Measurements from ENCODE around the gene LMNTD1.

LMNTD1 gene

GRCh38 chr12:25570418-25570817, 17.3 kb upstream of the LMNTD1 start:
- Histone ChIP-seq H2BK5ac (ENCODE audit: low read depth, low read length, poor library complexity) (no peak overlapping the region), H3K9ac (ENCODE audit: low read length) (no peak overlapping the region), H3K9me3 (ENCODE audit: insufficient read depth, low read depth, low read length) (peaks cover 2% of the 10 kb centered on the region), H3K79me2 (ENCODE audit: control insufficient read depth, insufficient read depth, low read length, poor library complexity) (no peaks in the 10 kb centered on the region), H4K8ac (ENCODE audit: low read depth, low read length) (no peak overlapping the region), H4K12ac (ENCODE audit: low read depth, low read length) (no peak overlapping the region), H3K4ac (ENCODE audit: low read depth, low read length) (no peak overlapping the region), H2AK5ac (ENCODE audit: low read length) (no peak overlapping the region), H2BK12ac (ENCODE audit: low read length) (no peak overlapping the region), H3K23ac (ENCODE audit: low read length) (no peak overlapping the region), H3K4me2 (ENCODE audit: low read length) (no peak overlapping the region), H3K4me3 (ENCODE audit: low read depth, low read length) (no peak overlapping the region), H3K36me3 (ENCODE audit: control insufficient read depth in 1 of 2, insufficient read depth in 2 of 2, low read length in 2 of 2) (no peaks in the 10 kb centered on the region), H3K27me3 (ENCODE audit: insufficient read depth, low read length) (no peaks in the 10 kb centered on the region), H3K4me1 (ENCODE audit: control insufficient read depth in 1 of 2, insufficient read depth in 2 of 2, low read length in 2 of 2) (peaks cover 0 to 2% of the 10 kb centered on the region in 2 experiments), H3K79me1 (ENCODE audit: low read length) (no peaks in the 10 kb centered on the region), H3K27ac (ENCODE audit: low read depth, low read length) (no peak overlapping the region), H4K91ac (ENCODE audit: low read depth, low read length) (no peak overlapping the region), H2AFZ (ENCODE audit: insufficient read depth, low read length, poor library complexity) (no peak overlapping the region), H2BK120ac (ENCODE audit: insufficient read depth, low read length, poor library complexity) (no peak overlapping the region), H3K18ac (ENCODE audit: low read length) (no peak overlapping the region), H3K14ac (ENCODE audit: low read length) (no peak overlapping the region)
- no peak for DNase-seq
- WGBS (ENCODE audit: extremely low coverage, insufficient coverage, insufficient read length): no CpG with 5 or more reads among the region's 1 CpG

GRCh38 chr12:25566202-25566949, 13.3 kb upstream of the LMNTD1 start:
- Histone ChIP-seq H2BK120ac (ENCODE audit: insufficient read depth, low read length, poor library complexity) (no peak overlapping the region), H4K91ac (ENCODE audit: low read depth, low read length) (no peak overlapping the region), H3K23ac (ENCODE audit: low read length) (no peak overlapping the region), H3K9me3 (ENCODE audit: insufficient read depth, low read depth, low read length) (peaks cover 2% of the 10 kb centered on the region), H2AK5ac (ENCODE audit: low read length) (no peak overlapping the region), H3K27me3 (ENCODE audit: insufficient read depth, low read length) (no peaks in the 10 kb centered on the region), H3K4ac (ENCODE audit: low read depth, low read length) (no peak overlapping the region), H3K14ac (ENCODE audit: low read length) (no peak overlapping the region), H2BK5ac (ENCODE audit: low read depth, low read length, poor library complexity) (no peak overlapping the region), H3K27ac (ENCODE audit: low read depth, low read length) (no peak overlapping the region), H3K9ac (ENCODE audit: low read length) (no peak overlapping the region), H3K79me2 (ENCODE audit: control insufficient read depth, insufficient read depth, low read length, poor library complexity) (no peaks in the 10 kb centered on the region), H2BK12ac (ENCODE audit: low read length) (no peak overlapping the region), H3K36me3 (ENCODE audit: control insufficient read depth in 1 of 2, insufficient read depth in 2 of 2, low read length in 2 of 2) (no peaks in the 10 kb centered on the region), H2AFZ (ENCODE audit: insufficient read depth, low read length, poor library complexity) (no peak overlapping the region), H3K79me1 (ENCODE audit: low read length) (no peaks in the 10 kb centered on the region), H3K4me3 (ENCODE audit: low read depth, low read length) (no peak overlapping the region), H3K4me2 (ENCODE audit: low read length) (no peak overlapping the region), H4K12ac (ENCODE audit: low read depth, low read length) (no peak overlapping the region), H4K8ac (ENCODE audit: low read depth, low read length) (no peak overlapping the region), H3K4me1 (ENCODE audit: control insufficient read depth in 1 of 2, insufficient read depth in 2 of 2, low read length in 2 of 2) (peaks cover 0 to 2% of the 10 kb centered on the region in 2 experiments), H3K18ac (ENCODE audit: low read length) (no peak overlapping the region)
- no peak for DNase-seq
- WGBS (ENCODE audit: extremely low coverage, insufficient coverage, insufficient read length): no CpG with 5 or more reads among the region's 8 CpGs

GRCh38 chr12:25558586-25558985, 5.5 kb upstream of the LMNTD1 start:
- Histone ChIP-seq H4K91ac (ENCODE audit: low read depth, low read length) (no peak overlapping the region), H3K9me3 (ENCODE audit: insufficient read depth, low read depth, low read length) (no peaks in the 10 kb centered on the region), H3K4me2 (ENCODE audit: low read length) (no peak overlapping the region), H3K4ac (ENCODE audit: low read depth, low read length) (no peak overlapping the region), H2AFZ (ENCODE audit: insufficient read depth, low read length, poor library complexity) (no peak overlapping the region), H2BK120ac (ENCODE audit: insufficient read depth, low read length, poor library complexity) (no peak overlapping the region), H2BK12ac (ENCODE audit: low read length) (no peak overlapping the region), H3K4me3 (ENCODE audit: low read depth, low read length) (no peak overlapping the region), H3K79me1 (ENCODE audit: low read length) (no peaks in the 10 kb centered on the region), H3K27me3 (ENCODE audit: insufficient read depth, low read length) (no peaks in the 10 kb centered on the region), H3K27ac (ENCODE audit: low read depth, low read length) (no peak overlapping the region), H2AK5ac (ENCODE audit: low read length) (no peak overlapping the region), H3K36me3 (ENCODE audit: control insufficient read depth in 1 of 2, insufficient read depth in 2 of 2, low read length in 2 of 2) (no peaks in the 10 kb centered on the region), H2BK5ac (ENCODE audit: low read depth, low read length, poor library complexity) (no peak overlapping the region), H3K14ac (ENCODE audit: low read length) (no peak overlapping the region), H3K4me1 (ENCODE audit: control insufficient read depth in 1 of 2, insufficient read depth in 2 of 2, low read length in 2 of 2) (no peaks in the 10 kb centered on the region), H3K18ac (ENCODE audit: low read length) (no peak overlapping the region), H3K9ac (ENCODE audit: low read length) (no peak overlapping the region), H4K8ac (ENCODE audit: low read depth, low read length) (no peak overlapping the region), H4K12ac (ENCODE audit: low read depth, low read length) (no peak overlapping the region), H3K79me2 (ENCODE audit: control insufficient read depth, insufficient read depth, low read length, poor library complexity) (no peaks in the 10 kb centered on the region), H3K23ac (ENCODE audit: low read length) (no peak overlapping the region)
- no peak for DNase-seq
- no CpG with 5 or more reads among the region's 7 CpGs for WGBS (ENCODE audit: extremely low coverage, insufficient coverage, insufficient read length)

- Histone ChIP-seq H3K36me3 (ENCODE audit: control insufficient read depth in 1 of 2, insufficient read depth in 2 of 2, low read length in 2 of 2) (no peaks in the 10 kb centered on the region), H3K9me3 (ENCODE audit: insufficient read depth, low read depth, low read length) (no peaks in the 10 kb centered on the region), H3K79me2 (ENCODE audit: control insufficient read depth, insufficient read depth, low read length, poor library complexity) (no peaks in the 10 kb centered on the region), H3K14ac (ENCODE audit: low read length) (no peak overlapping the region), H3K23ac (ENCODE audit: low read length) (no peak overlapping the region), H2AFZ (ENCODE audit: insufficient read depth, low read length, poor library complexity) (no peak overlapping the region), H2AK5ac (ENCODE audit: low read length) (no peak overlapping the region), H3K27me3 (ENCODE audit: insufficient read depth, low read length) (no peaks in the 10 kb centered on the region), H3K79me1 (ENCODE audit: low read length) (no peaks in the 10 kb centered on the region), H3K9ac (ENCODE audit: low read length) (no peak overlapping the region), H3K4me3 (ENCODE audit: low read depth, low read length) (no peak overlapping the region), H4K8ac (ENCODE audit: low read depth, low read length) (no peak overlapping the region), H2BK5ac (ENCODE audit: low read depth, low read length, poor library complexity) (no peak overlapping the region), H3K27ac (ENCODE audit: low read depth, low read length) (no peak overlapping the region), H2BK12ac (ENCODE audit: low read length) (no peak overlapping the region), H2BK120ac (ENCODE audit: insufficient read depth, low read length, poor library complexity) (no peak overlapping the region), H4K91ac (ENCODE audit: low read depth, low read length) (no peak overlapping the region), H4K12ac (ENCODE audit: low read depth, low read length) (no peak overlapping the region), H3K4me2 (ENCODE audit: low read length) (no peak overlapping the region), H3K4me1 (ENCODE audit: control insufficient read depth in 1 of 2, insufficient read depth in 2 of 2, low read length in 2 of 2) (no peaks in the 10 kb centered on the region), H3K4ac (ENCODE audit: low read depth, low read length) (no peak overlapping the region), H3K18ac (ENCODE audit: low read length) (no peak overlapping the region)
- peak; percentile 22 to 76 for DNase-seq
- WGBS (ENCODE audit: extremely low coverage, insufficient coverage, insufficient read length): no CpG with 5 or more reads among the region's 2 CpGs
These were observed 4.8 kb upstream of the LMNTD1 start for GRCh38 chr12:25557830-25558436.

Measured in trophoblast cell (in vitro differentiated cells and primary cell).